22Rv1 (cell line): ENCODE measurements around the gene GJB2.

Source experiments
- H3K27ac ChIP-seq: fragments of 450-650 bp; 2 replicates; pipeline ENCODE4 v1.5.1; 2017
- ZFX ChIP-seq: fragments of 450-650 bp; IDR thresholded peaks from 2 replicates; pipeline ENCODE4 v1.6.1; 2017; ENCODE audit warnings: antibody characterized with exemption, borderline replicate concordance
- TF ChIP-seq, protein P1 (sequence below): fragments of 450-650 bp; IDR thresholded peaks from 2 replicates; pipeline ENCODE4 v1.5.1; 2017; ENCODE audit warnings: mild to moderate bottlenecking

The GJB2 gene

GRCh38 chr13:20186771-20187170 lies 6.0 kb downstream of the GJB2 start:
- no peak overlapping the region for H3K27ac ChIP-seq
- TF ChIP-seq, protein P1, sequence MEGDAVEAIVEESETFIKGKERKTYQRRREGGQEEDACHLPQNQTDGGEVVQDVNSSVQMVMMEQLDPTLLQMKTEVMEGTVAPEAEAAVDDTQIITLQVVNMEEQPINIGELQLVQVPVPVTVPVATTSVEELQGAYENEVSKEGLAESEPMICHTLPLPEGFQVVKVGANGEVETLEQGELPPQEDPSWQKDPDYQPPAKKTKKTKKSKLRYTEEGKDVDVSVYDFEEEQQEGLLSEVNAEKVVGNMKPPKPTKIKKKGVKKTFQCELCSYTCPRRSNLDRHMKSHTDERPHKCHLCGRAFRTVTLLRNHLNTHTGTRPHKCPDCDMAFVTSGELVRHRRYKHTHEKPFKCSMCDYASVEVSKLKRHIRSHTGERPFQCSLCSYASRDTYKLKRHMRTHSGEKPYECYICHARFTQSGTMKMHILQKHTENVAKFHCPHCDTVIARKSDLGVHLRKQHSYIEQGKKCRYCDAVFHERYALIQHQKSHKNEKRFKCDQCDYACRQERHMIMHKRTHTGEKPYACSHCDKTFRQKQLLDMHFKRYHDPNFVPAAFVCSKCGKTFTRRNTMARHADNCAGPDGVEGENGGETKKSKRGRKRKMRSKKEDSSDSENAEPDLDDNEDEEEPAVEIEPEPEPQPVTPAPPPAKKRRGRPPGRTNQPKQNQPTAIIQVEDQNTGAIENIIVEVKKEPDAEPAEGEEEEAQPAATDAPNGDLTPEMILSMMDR: no peak
- TF ChIP-seq ZFX: no peak

GRCh38 chr13:20185366-20186056 lies 7.2 kb downstream of the GJB2 start:
- no peak overlapping the region for H3K27ac ChIP-seq
- TF ChIP-seq, protein P1: no peak
- TF ChIP-seq ZFX: no peak

GRCh38 chr13:20182231-20182846 lies 10.4 kb downstream of the GJB2 start:
- H3K27ac ChIP-seq: no peak overlapping the region
- TF ChIP-seq ZFX: no peak
- TF ChIP-seq, protein P1: peak; percentile 94

DNA sequence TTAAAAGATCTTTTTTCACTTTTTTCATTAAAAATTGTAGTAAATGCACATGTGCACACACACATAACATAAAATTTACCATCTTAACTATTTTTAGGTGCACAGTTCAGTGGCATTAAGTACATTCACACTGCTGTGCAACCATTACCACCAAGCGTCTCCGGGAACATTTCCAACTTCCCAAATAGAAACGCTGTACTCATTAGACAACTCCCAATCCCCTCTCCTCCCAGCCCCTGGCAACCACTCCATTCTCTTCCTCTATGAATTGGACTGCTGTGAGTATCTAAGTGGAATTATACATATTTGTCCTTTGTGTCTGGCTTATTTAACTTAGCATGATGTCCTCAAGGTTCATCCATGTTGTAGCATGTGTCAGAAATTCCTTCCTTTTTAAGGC lies 11.6 kb downstream of the GJB2 start:
- no peak for TF ChIP-seq ZFX
- TF ChIP-seq, protein P1: no peak
- no peak overlapping the region for H3K27ac ChIP-seq

- no peak overlapping the region for H3K27ac ChIP-seq
- TF ChIP-seq ZFX: no peak
- TF ChIP-seq, protein P1: no peak
Measured at GRCh38 chr13:20178156-20178555, 14.6 kb downstream of the GJB2 start.

- no peak for TF ChIP-seq ZFX
- TF ChIP-seq, protein P1: no peak
- H3K27ac ChIP-seq: no peak overlapping the region
Measured at GRCh38 chr13:20177049-20177831, 15.5 kb downstream of the GJB2 start.
